Measurements from ENCODE around the gene MIA.

- TF ChIP-seq CTCF (IDR thresholded peaks at IDR 0.05) (no peak), POLR2A (IDR thresholded peaks at IDR 0.05) (no peak)
Observed at GRCh38 chr19:40768869-40769268, 6.5 kb upstream of the MIA start.

All from adrenal gland (tissue), 5 donors.